ENCODE data around the gene GALNTL6. TPM values are rescaled to one million over a fixed set of nuclear protein-coding genes. Genes with fewer than 3 reads are reported as not detected.
"Not testable (repeated sequence)": the region's sequence is repeated elsewhere in the genome, so short reads cannot be mapped to it uniquely, and the experiment has no call there.

The GALNTL6 gene
- total RNA-seq, 2 donors from 2014 or later, result 0.71 TPM; not detected in 1

DNA sequence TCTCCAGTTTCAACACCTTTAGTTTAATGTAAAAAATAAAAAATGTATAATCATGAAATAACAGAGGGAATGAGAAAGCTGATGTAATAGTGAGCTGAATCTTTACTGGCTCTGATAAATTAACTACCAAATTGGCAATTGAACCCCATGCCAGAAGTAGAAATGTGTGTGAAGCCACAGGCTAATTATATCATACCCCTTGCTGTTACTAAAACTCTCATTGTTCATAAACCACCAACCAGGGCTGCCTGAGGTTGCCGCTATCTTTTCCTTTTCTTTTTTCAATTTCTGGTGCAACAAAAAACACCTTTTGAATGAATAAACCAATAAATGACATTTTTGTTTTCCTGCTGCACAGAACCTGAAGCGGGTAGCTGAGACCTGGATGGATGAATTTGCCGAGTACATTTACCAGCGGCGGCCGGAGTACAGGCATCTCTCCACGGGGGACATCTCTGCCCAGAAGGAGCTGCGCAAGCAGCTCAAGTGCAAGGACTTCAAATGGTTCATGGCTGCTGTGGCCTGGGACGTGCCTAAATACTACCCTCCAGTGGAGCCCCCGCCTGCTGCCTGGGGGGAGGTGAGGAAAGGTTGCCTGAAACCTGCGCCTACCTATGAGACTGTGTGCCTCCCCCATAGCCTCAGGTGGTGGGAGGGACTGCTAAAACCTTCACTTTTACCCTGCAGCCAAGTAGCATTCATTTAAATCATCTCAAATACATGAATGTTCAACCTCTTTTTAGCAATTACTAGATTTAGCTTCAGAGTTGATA lies 1138.7 kb downstream of the GALNTL6 start:
- no peaks in the 10 kb centered on the region for H3K4me1 ChIP-seq (ENCODE audit: control insufficient read depth, insufficient read depth, low read length)
- H3K9me3 ChIP-seq (ENCODE audit: control insufficient read depth, low read length), result no peaks in the 10 kb centered on the region
- Mint-ChIP-seq H3K4me3 (no peak overlapping the region), H3K27ac (no peak overlapping the region), H3K9me3 (no peaks in the 10 kb centered on the region), H3K27me3 (ENCODE audit: insufficient read depth) (peaks cover 7% of the 10 kb centered on the region), H3K4me1 (peaks cover 1% of the 10 kb centered on the region), H3K36me3 (ENCODE audit: low read depth) (no peaks in the 10 kb centered on the region)
- H3K9ac ChIP-seq (ENCODE audit: extremely low read depth, low read length, poor library complexity, severe bottlenecking), result no peak overlapping the region
- 89 to 90% methylated on average over 9 to 11 of the region's 11 CpGs for WGBS, 2 experiments (ENCODE audit: insufficient coverage in 1 of 2, insufficient read length in 1 of 2)
- H3K27ac ChIP-seq (ENCODE audit: low read depth, low read length), result no peak overlapping the region
- no peak for DNase-seq
- TF ChIP-seq, protein P1, sequence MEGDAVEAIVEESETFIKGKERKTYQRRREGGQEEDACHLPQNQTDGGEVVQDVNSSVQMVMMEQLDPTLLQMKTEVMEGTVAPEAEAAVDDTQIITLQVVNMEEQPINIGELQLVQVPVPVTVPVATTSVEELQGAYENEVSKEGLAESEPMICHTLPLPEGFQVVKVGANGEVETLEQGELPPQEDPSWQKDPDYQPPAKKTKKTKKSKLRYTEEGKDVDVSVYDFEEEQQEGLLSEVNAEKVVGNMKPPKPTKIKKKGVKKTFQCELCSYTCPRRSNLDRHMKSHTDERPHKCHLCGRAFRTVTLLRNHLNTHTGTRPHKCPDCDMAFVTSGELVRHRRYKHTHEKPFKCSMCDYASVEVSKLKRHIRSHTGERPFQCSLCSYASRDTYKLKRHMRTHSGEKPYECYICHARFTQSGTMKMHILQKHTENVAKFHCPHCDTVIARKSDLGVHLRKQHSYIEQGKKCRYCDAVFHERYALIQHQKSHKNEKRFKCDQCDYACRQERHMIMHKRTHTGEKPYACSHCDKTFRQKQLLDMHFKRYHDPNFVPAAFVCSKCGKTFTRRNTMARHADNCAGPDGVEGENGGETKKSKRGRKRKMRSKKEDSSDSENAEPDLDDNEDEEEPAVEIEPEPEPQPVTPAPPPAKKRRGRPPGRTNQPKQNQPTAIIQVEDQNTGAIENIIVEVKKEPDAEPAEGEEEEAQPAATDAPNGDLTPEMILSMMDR (conservative IDR thresholded peaks at IDR 0.05), result no peak
- H3K27me3 ChIP-seq (ENCODE audit: control insufficient read depth, insufficient read depth, low read length, poor library complexity, severe bottlenecking), result peaks cover 17% of the 10 kb centered on the region
- no peaks in the 10 kb centered on the region for H3K36me3 ChIP-seq (ENCODE audit: control insufficient read depth, insufficient read depth, low read length)
- no peak overlapping the region for H3K4me3 ChIP-seq (ENCODE audit: low read length)

DNA sequence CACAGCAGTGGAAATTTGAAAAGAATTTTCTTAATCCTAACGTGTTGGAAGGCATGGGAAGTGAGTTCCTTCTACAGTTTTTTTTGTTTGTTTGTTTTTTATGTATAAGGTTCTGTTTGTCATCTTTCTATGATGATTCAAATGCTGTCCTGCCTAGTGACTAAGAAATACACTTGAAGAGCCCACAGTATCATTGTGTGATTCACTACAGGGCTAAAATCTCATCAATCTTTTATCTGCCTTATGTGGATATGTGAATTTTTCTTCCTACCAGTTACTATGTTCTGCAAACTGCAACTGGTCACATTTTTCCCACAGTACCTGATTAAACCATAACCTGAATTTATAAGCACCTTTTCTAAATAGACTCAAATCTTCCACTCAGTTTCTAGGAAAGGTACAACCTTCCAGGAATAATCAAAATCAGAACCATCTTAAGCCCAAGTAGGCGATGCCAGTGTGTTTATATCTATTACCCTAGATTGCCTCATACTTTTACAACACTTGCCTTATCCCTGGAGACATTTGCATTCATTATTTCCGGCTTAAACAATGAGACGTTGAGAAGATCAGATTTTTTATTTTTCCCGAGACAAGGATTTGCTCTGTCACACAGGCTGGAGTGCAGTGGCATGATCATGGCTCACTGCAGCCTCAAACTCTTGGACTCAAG lies 1140.8 kb downstream of the GALNTL6 start:
- H3K4me3 ChIP-seq (ENCODE audit: low read length), result no peak overlapping the region
- H3K27me3 ChIP-seq (ENCODE audit: control insufficient read depth, insufficient read depth, low read length, poor library complexity, severe bottlenecking), result peaks cover 17% of the 10 kb centered on the region
- H3K9ac ChIP-seq (ENCODE audit: extremely low read depth, low read length, poor library complexity, severe bottlenecking), result no peak overlapping the region
- no peak overlapping the region for H3K27ac ChIP-seq (ENCODE audit: low read depth, low read length)
- no peaks in the 10 kb centered on the region for H3K36me3 Mint-ChIP-seq (ENCODE audit: low read depth)
- H3K9me3 Mint-ChIP-seq, result no peaks in the 10 kb centered on the region
- H3K27me3 Mint-ChIP-seq (ENCODE audit: insufficient read depth), result peaks cover 7% of the 10 kb centered on the region
- no peaks in the 10 kb centered on the region for H3K9me3 ChIP-seq (ENCODE audit: control insufficient read depth, low read length)
- WGBS, 2 experiments (ENCODE audit: insufficient coverage in 1 of 2, insufficient read length in 1 of 2), result 92 to 94% methylated on average over 5 of the region's 5 CpGs
- no peaks in the 10 kb centered on the region for H3K36me3 ChIP-seq (ENCODE audit: control insufficient read depth, insufficient read depth, low read length)
- TF ChIP-seq, protein P1 (conservative IDR thresholded peaks at IDR 0.05), result no peak
- H3K4me3 Mint-ChIP-seq, result no peak overlapping the region
- no peak for DNase-seq
- H3K4me1 ChIP-seq (ENCODE audit: control insufficient read depth, insufficient read depth, low read length), result no peaks in the 10 kb centered on the region
- H3K27ac Mint-ChIP-seq, result no peak overlapping the region
- H3K4me1 Mint-ChIP-seq, result peaks cover 1% of the 10 kb centered on the region

- H3K27me3 Mint-ChIP-seq (ENCODE audit: insufficient read depth), result peaks cover 12% of the 10 kb centered on the region
- 94 to 95% methylated on average over 3 of the region's 3 CpGs for WGBS, 2 experiments (ENCODE audit: insufficient coverage in 1 of 2, insufficient read length in 1 of 2)
- H3K27me3 ChIP-seq (ENCODE audit: control insufficient read depth, insufficient read depth, low read length, poor library complexity, severe bottlenecking), result peaks cover 17% of the 10 kb centered on the region
- H3K27ac ChIP-seq (ENCODE audit: low read depth, low read length); H3K4me1 Mint-ChIP-seq; H3K27ac Mint-ChIP-seq; H3K9me3 ChIP-seq (ENCODE audit: control insufficient read depth, low read length); H3K4me3 Mint-ChIP-seq; H3K9me3 Mint-ChIP-seq; H3K36me3 Mint-ChIP-seq (ENCODE audit: low read depth); H3K36me3 ChIP-seq (ENCODE audit: control insufficient read depth, insufficient read depth, low read length); H3K4me3 ChIP-seq (ENCODE audit: low read length); DNase-seq; H3K9ac ChIP-seq (ENCODE audit: extremely low read depth, low read length, poor library complexity, severe bottlenecking); H3K4me1 ChIP-seq (ENCODE audit: control insufficient read depth, insufficient read depth, low read length): not testable (repeated sequence)
These were observed 1143.1 kb downstream of the GALNTL6 start for GRCh38 chr4:172956340-172956739.

All from endodermal cell (in vitro differentiated cells).